ENCODE data around the gene LPCAT1. TPM values are rescaled to one million over a fixed set of nuclear protein-coding genes. Genes with fewer than 3 reads are reported as not detected.

The LPCAT1 gene
- total and polyA plus RNA-seq, 2 of the 13 experiments (the other 11 are each of a cell fraction or from before 2014, with no cell fraction given), result 29.8 to 90.6 TPM

- peak; percentile 32 for TF ChIP-seq BCL3 (CRISPR knock-in tag; IDR thresholded peaks at IDR 0.05)
- TF ChIP-seq REXO4 (CRISPR knock-in tag; IDR thresholded peaks at IDR 0.05; ENCODE audit: borderline replicate concordance), result peak; percentile 56; the same call in 1 of the 2 replicates
- TF ChIP-seq EEA1 (CRISPR knock-in tag; IDR thresholded peaks at IDR 0.05; ENCODE audit: borderline replicate concordance), result peak; percentile 63; the same call in 1 of the 2 replicates
- TF ChIP-seq TRIM24 (CRISPR knock-in tag; IDR thresholded peaks at IDR 0.05), result no peak
- TF ChIP-seq NR0B2 (CRISPR knock-in tag; IDR thresholded peaks at IDR 0.05), result no peak
- TF ChIP-seq, protein P1, sequence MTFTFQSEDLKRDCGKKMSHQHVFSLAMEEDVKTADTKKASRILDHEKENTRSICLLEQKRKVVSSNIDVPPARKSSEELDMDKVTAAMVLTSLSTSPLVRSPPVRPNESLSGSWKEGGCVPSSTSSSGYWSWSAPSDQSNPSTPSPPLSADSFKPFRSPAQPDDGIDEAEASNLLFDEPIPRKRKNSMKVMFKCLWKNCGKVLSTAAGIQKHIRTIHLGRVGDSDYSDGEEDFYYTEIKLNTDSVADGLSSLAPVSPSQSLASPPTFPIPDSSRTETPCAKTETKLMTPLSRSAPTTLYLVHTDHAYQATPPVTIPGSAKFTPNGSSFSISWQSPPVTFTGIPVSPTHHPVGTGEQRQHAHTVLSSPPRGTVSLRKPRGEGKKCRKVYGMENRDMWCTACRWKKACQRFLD (CRISPR knock-in tag; IDR thresholded peaks at IDR 0.05; ENCODE audit: borderline replicate concordance), result no peak
- no peak for TF ChIP-seq SSRP1 (CRISPR knock-in tag; IDR thresholded peaks at IDR 0.05)
- TF ChIP-seq NFE2 (CRISPR knock-in tag; IDR thresholded peaks at IDR 0.05), result no peak
- TF ChIP-seq ZNF160 (CRISPR knock-in tag; IDR thresholded peaks at IDR 0.05), result no peak
- no peak for TF ChIP-seq CHCHD3 (CRISPR knock-in tag; IDR thresholded peaks at IDR 0.05)
- no peak for TF ChIP-seq KLF6 (CRISPR knock-in tag; IDR thresholded peaks at IDR 0.05)
- no peak for TF ChIP-seq HCFC1 (IDR thresholded peaks at IDR 0.05; ENCODE audit: low read depth, low read length)
- TF ChIP-seq, protein P2, sequence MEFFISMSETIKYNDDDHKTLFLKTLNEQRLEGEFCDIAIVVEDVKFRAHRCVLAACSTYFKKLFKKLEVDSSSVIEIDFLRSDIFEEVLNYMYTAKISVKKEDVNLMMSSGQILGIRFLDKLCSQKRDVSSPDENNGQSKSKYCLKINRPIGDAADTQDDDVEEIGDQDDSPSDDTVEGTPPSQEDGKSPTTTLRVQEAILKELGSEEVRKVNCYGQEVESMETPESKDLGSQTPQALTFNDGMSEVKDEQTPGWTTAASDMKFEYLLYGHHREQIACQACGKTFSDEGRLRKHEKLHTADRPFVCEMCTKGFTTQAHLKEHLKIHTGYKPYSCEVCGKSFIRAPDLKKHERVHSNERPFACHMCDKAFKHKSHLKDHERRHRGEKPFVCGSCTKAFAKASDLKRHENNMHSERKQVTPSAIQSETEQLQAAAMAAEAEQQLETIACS (CRISPR knock-in tag; IDR thresholded peaks at IDR 0.05), result no peak
- peak; percentile 73; the same call in 1 of the 2 replicates for TF ChIP-seq ZNF773 (CRISPR knock-in tag; IDR thresholded peaks at IDR 0.05; ENCODE audit: borderline replicate concordance)
- no peak for TF ChIP-seq ZNF891 (CRISPR knock-in tag; IDR thresholded peaks at IDR 0.05)
- 0 out of 2 replicates have a peak, but pooled peaks have one; percentile 80 for TF ChIP-seq ZNF879 (CRISPR knock-in tag; IDR thresholded peaks at IDR 0.05)
- no peak for TF ChIP-seq FOXJ3 (CRISPR knock-in tag; IDR thresholded peaks at IDR 0.05; ENCODE audit: borderline replicate concordance)
- TF ChIP-seq HNF1A (IDR thresholded peaks at IDR 0.05; ENCODE audit: low read depth), result no peak
- TF ChIP-seq HNF1A (CRISPR knock-in tag; IDR thresholded peaks at IDR 0.05; ENCODE audit: borderline replicate concordance), result no peak
- 0 out of 2 replicates have a peak, but pooled peaks have one; percentile 77 for TF ChIP-seq ZNF274 (CRISPR knock-in tag; IDR thresholded peaks at IDR 0.05)
- TF ChIP-seq SP2 (CRISPR knock-in tag; IDR thresholded peaks at IDR 0.05), result 0 out of 2 replicates have a peak, but pooled peaks have one; percentile 36
Measured at GRCh38 chr5:1523793-1524480, at the start of gene LPCAT1 (continued).

Data from HepG2 (cell line).